ENCODE measurements around the gene UBR4.

- TF ChIP-seq CTCF (IDR thresholded peaks at IDR 0.05; ENCODE audit: low read depth, low read length): no peak
- TF ChIP-seq EZH2phosphoT487 (IDR thresholded peaks at IDR 0.05; ENCODE audit: low read depth): no peak
These were observed 131.5 kb downstream of the UBR4 start for GRCh38 chr1:19078536-19078935.

Data from OCI-LY3 (cell line).